Esophagus squamous epithelium (tissue), 5 donors: ENCODE data around the gene SERPINF2. TPM values are rescaled to one million over a fixed set of nuclear protein-coding genes. Genes with fewer than 3 reads are reported as not detected.

Experiments used
- DNase-seq: peaks from one replicate; lab custom pipeline; 2025; lab: John Stamatoyannopoulos, UW
- H3K27ac ChIP-seq, 4 donors: fragments of 200-600 bp; sonication (generic); one replicate each; pipeline ENCODE4 v1.5.1; 2016 to 2019; ENCODE audit warnings: mild to moderate bottlenecking in 1 of 4
- H3K27me3 ChIP-seq, 4 donors: fragments of 200-600 bp; sonication (generic); 1 replicate in 3 of 4; 2 replicates in 1 of 4; pipeline versions ENCODE4 v1.5.1 to v1.6.0; 2017 to 2021; ENCODE audit warnings: antibody characterized with exemption in 1 of 4
- H3K36me3 ChIP-seq, 3 donors: fragments of 200-600 bp; sonication (generic); one replicate each; pipeline ENCODE4 v1.5.1; 2016 to 2019
- H3K4me1 ChIP-seq, 3 donors: fragments of 200-600 bp; sonication (generic); one replicate each; pipeline ENCODE4 v1.5.1; 2017 to 2019
- H3K4me3 ChIP-seq, 4 donors: fragments of 200-600 bp; sonication (generic); 1 replicate in 3 of 4; 2 replicates in 1 of 4; pipeline ENCODE4 v1.5.1; 2016 to 2019; ENCODE audit warnings: mild to moderate bottlenecking in 2 of 4, moderate library complexity in 1 of 4
- H3K9me3 ChIP-seq, 3 donors: fragments of 200-600 bp; sonication (generic); one replicate each; pipeline ENCODE4 v1.5.1; 2016 to 2019
- POLR2A ChIP-seq, 4 donors: fragments of 450-650 bp; IDR thresholded peaks; one replicate each; pipeline ENCODE4 v1.6.1; 2017; ENCODE audit warnings: antibody characterized with exemption in 4 of 4, mild to moderate bottlenecking in 4 of 4, moderate library complexity in 3 of 4
- WGBS, 2 donors: methylation state at CpG; one replicate each; pipeline ENCODE4 v1.1.5; 2018; 5-methylcytosine and 5-hydroxymethylcytosine counted together
- intact Hi-C: fragments of 100-400 bp; cut with DNase I; formaldehyde crosslinking; loops from one replicate; pipeline ENCODE4 v1.15.0; 2022
- total RNA-seq, 4 donors: library from RNA; depleted of rRNA; stranded (reverse); fragments of >200 nt; gene quantifications; one replicate each; pipeline ENCODE4 v1.1.0, GENCODE V29; 2016
- TF ChIP-seq, protein P1 (sequence below), 6 experiments: fragments of 450-650 bp in 4 of 6; fragments of 200-600 bp in 2 of 6; sonication (generic) in 2 of 6; IDR thresholded peaks; one replicate each; pipeline ENCODE4 v1.5.1; 2016 to 2019; ENCODE audit warnings: antibody characterized with exemption in 6 of 6, mild to moderate bottlenecking in 4 of 6, moderate library complexity in 4 of 6
- donor health status: DM: yes; HTN: yes; CAD: no.

Gene SERPINF2
- total RNA-seq, 4 donors from 2014 or later, result 0.22 to 7.1 (median 1.6) TPM

DNA sequence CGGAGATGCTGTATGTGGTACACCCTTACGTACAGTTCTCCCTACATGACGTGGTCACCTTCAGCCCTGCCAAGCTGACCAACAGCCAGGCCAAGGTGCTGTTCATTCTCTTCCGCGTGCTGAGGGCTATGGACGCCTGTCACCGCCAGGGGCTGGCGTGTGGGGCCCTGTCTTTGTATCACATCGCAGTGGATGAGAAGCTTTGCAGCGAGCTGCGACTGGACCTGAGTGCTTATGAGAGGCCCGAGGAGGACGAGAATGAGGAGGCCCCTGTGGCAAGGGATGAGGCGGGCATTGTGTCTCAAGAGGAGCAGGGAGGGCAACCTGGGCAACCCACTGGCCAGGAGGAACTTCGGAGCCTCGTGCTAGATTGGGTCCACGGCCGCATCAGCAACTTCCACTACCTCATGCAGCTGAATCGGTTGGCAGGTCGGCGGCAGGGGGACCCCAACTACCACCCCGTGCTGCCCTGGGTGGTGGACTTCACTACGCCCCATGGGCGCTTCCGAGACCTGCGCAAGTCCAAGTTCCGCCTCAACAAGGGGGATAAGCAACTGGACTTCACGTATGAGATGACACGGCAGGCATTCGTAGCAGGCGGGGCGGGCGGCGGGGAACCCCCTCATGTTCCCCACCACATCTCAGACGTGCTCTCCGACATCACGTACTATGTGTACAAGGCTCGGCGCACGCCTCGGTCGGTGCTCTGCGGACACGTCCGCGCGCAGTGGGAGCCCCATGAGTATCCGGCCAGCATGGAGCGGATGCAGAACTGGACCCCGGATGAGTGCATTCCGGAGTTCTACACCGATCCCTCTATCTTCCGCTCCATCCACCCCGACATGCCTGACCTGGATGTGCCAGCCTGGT is 16.8 kb upstream of the SERPINF2 start:
- intact Hi-C loops, result loop anchor here (10.0 kb wide), 1 partner anchor 139 kb away; no protein-coding TSS in a partner anchor
- H3K27me3 ChIP-seq, result no peaks in the 10 kb centered on the region
- H3K27ac ChIP-seq, result peak overlapping the region in 1 of 4 donors; percentile 92
- H3K4me1 ChIP-seq, result peaks cover 40 to 86% (median 54%) of the 10 kb centered on the region in 3 donors
- 90 to 93% methylated on average over 27 to 34 of the region's 54 CpGs for WGBS, 2 donors
- H3K36me3 ChIP-seq, result peaks cover 7 to 48% (median 18%) of the 10 kb centered on the region in 3 donors
- no peaks in the 10 kb centered on the region for H3K9me3 ChIP-seq
- DNase-seq, result no peak
- TF ChIP-seq, protein P1, sequence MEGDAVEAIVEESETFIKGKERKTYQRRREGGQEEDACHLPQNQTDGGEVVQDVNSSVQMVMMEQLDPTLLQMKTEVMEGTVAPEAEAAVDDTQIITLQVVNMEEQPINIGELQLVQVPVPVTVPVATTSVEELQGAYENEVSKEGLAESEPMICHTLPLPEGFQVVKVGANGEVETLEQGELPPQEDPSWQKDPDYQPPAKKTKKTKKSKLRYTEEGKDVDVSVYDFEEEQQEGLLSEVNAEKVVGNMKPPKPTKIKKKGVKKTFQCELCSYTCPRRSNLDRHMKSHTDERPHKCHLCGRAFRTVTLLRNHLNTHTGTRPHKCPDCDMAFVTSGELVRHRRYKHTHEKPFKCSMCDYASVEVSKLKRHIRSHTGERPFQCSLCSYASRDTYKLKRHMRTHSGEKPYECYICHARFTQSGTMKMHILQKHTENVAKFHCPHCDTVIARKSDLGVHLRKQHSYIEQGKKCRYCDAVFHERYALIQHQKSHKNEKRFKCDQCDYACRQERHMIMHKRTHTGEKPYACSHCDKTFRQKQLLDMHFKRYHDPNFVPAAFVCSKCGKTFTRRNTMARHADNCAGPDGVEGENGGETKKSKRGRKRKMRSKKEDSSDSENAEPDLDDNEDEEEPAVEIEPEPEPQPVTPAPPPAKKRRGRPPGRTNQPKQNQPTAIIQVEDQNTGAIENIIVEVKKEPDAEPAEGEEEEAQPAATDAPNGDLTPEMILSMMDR (IDR thresholded peaks at IDR 0.05), result no peak
- no peak for TF ChIP-seq POLR2A (IDR thresholded peaks at IDR 0.05)
- peak overlapping the region; percentile 64 to 94 (median 90) for H3K4me3 ChIP-seq

DNA sequence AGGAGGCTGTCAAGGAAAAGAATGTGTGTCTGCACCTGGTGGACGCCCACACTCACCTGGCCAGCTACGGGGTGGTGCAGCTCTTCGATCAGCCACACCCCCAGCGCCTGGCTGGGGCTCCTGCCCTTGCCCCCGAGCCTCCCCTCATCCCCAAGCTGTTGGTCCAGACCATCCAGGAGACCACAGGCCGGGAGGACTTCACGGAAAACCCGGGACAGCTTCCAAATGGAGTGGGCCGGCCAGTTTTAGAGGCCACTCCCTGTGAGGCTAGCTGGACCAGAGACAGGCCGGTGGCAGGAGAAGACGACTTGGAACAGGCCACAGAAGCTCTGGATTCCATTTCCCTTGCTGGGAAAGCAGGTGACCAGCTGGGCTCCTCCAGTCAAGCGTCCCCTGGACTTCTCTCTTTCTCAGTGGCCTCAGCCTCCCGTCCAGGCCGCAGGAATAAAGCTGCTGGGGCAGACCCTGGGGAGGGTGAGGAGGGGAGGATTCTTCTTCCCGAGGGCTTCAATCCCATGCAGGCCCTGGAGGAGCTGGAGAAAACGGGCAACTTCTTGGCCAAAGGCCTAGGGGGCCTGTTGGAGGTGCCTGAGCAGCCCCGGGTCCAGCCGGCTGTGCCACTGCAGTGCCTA is 15.9 kb upstream of the SERPINF2 start:
- Histone ChIP-seq H3K4me1 (peaks cover 40 to 88% (median 56%) of the 10 kb centered on the region in 3 donors), H3K9me3 (no peaks in the 10 kb centered on the region), H3K4me3 (no peak overlapping the region), H3K27ac (no peak overlapping the region), H3K27me3 (no peaks in the 10 kb centered on the region), H3K36me3 (peaks cover 7 to 57% (median 18%) of the 10 kb centered on the region in 3 donors)
- WGBS, 2 donors, result 60 to 69% methylated on average over 5 to 10 of the region's 18 CpGs
- intact Hi-C loops, result loop anchor here (10.0 kb wide), 1 partner anchor 138 kb away; no protein-coding TSS in a partner anchor
- TF ChIP-seq POLR2A (IDR thresholded peaks at IDR 0.05), result no peak
- TF ChIP-seq, protein P1 (IDR thresholded peaks at IDR 0.05), result no peak
- DNase-seq, result no peak

DNA sequence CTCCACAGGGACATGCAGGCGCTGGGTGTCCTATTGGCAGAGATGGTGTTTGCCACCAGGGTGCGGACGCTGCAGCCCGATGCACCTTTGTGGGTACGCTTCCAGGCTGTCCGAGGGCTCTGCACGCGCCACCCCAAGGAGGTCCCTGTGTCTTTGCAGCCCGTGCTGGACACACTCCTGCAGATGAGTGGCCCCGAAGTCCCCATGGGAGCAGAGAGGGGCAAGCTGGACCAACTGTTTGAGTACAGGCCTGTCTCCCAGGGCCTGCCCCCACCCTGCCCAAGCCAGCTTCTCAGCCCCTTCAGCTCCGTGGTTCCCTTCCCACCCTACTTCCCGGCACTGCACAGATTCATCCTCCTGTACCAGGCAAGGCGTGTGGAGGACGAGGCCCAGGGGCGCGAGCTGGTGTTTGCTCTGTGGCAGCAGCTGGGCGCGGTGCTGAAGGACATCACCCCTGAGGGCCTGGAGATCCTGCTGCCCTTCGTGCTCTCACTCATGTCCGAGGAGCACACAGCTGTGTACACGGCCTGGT is 15.3 kb upstream of the SERPINF2 start:
- DNase-seq, result no peak
- intact Hi-C loops, result loop anchor here (10.0 kb wide), 1 partner anchor 137 kb away; no protein-coding TSS in a partner anchor
- Histone ChIP-seq H3K9me3 (no peaks in the 10 kb centered on the region), H3K27ac (no peak overlapping the region), H3K27me3 (no peaks in the 10 kb centered on the region), H3K4me1 (peaks cover 40 to 89% (median 56%) of the 10 kb centered on the region in 3 donors), H3K4me3 (no peak overlapping the region), H3K36me3 (peaks cover 7 to 63% (median 18%) of the 10 kb centered on the region in 3 donors)
- TF ChIP-seq, protein P1 (IDR thresholded peaks at IDR 0.05), result no peak
- TF ChIP-seq POLR2A (IDR thresholded peaks at IDR 0.05), result no peak
- WGBS, 2 donors, result 39 to 98% methylated on average over 3 to 9 of the region's 21 CpGs

DNA sequence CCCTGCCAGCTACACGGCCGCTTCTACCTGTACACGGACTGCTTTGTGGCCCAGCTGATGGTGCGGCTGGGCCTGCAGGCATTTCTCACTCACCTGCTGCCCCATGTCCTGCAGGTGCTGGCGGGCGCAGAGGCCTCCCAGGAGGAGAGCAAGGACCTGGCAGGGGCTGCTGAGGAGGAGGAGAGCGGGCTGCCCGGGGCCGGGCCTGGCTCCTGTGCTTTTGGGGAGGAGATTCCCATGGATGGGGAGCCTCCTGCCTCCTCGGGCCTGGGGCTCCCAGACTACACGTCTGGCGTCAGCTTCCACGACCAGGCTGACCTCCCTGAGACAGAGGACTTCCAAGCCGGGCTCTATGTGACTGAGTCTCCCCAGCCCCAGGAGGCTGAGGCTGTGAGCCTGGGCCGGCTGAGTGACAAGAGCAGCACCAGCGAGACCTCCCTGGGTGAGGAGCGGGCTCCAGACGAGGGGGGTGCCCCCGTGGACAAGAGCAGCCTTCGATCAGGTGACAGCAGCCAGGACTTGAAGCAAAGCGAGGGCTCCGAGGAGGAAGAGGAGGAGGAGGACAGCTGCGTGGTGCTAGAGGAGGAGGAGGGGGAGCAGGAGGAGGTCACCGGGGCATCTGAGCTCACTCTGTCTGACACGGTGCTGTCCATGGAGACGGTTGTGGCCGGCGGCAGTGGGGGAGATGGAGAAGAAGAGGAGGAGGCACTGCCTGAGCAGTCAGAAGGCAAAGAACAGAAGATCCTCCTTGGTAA is 14.6 kb upstream of the SERPINF2 start:
- WGBS, 2 donors, result 86 to 89% methylated on average over 7 to 19 of the region's 28 CpGs
- H3K9me3 ChIP-seq, result no peaks in the 10 kb centered on the region
- intact Hi-C loops, result loop anchor here (10.0 kb wide), 1 partner anchor 137 kb away; no protein-coding TSS in a partner anchor
- peaks cover 40 to 84% (median 54%) of the 10 kb centered on the region in 3 donors for H3K4me1 ChIP-seq
- H3K36me3 ChIP-seq, result peaks cover 7 to 70% (median 18%) of the 10 kb centered on the region in 3 donors
- DNase-seq, result no peak
- H3K4me3 ChIP-seq, result no peak overlapping the region
- TF ChIP-seq POLR2A (IDR thresholded peaks at IDR 0.05), result no peak
- TF ChIP-seq, protein P1 (IDR thresholded peaks at IDR 0.05), result no peak
- H3K27ac ChIP-seq, result no peak overlapping the region
- H3K27me3 ChIP-seq, result no peaks in the 10 kb centered on the region
